Cardiac atrium fibroblast (primary cell): ENCODE data around the gene MLLT11. TPM values are rescaled to one million over a fixed set of nuclear protein-coding genes. Genes with fewer than 3 reads are reported as not detected.

ENCODE experiments used
- total RNA-seq: library from RNA; depleted of rRNA; stranded (reverse); fragments of >200 nt; gene quantifications from 2 replicates; pipeline ENCODE4 v1.2.3, GENCODE V29; 2015

The MLLT11 gene
- total RNA-seq = 1.8 and 2.1 TPM in 2 replicates

GRCh38 chr1:151060007-151060656 lies at the start of gene MLLT11:
TSS of gene MLLT11 (plus strand) at chr1:151060397. CDS start at chr1:151067225, 6,828 bp downstream.

DNA sequence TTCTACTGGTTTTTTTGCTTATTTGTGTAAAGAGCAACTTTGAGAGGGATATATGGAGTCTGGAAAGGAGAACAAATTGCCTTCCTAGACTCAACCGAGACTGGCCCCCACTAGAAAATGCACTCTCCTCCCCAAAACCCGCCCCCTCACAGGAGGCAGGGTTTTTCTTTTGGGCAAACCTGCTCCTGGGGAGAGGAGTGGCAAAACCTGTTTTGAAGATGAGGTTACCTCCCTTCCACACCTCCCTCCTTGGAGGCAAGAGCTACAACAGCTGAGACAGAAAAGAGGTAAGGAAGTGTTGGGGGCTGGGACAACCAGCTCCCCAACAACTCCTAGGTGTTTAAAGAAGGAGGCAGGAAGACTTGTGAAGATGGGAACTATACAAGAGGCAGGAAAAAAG lies 23.8 kb upstream of the MLLT11 start, which contains the start of gene BNIPL:
Gene BNIPL, plus strand, starts transcription at position 231 of the 400 bp plus-strand sequence. Its CDS starts 140 bp downstream, at position 371.

DNA sequence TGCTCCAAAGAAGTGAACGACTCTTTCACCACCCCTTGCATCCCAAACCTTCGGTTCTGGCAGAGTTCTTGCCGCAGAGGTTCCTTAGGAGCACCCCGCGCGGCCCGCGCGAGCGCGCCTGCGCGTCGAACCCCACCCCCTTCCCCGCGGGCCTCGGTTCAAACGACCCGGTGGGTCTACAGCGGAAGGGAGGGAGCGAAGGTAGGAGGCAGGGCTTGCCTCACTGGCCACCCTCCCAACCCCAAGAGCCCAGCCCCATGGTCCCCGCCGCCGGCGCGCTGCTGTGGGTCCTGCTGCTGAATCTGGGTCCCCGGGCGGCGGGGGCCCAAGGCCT lies 12.6 kb upstream of the MLLT11 start, which contains the start of gene C1orf56:
Gene C1orf56, plus strand, starts transcription at position 161 of the 334 bp plus-strand sequence. Its CDS starts 97 bp downstream, at position 258.

GRCh38 chr1:151059109-151060006 lies 839 bp upstream of the MLLT11 start, which contains the start of gene CDC42SE1:
TSS of gene CDC42SE1 (minus strand) at chr1:151059622. CDS start at chr1:151055730, 3,892 bp downstream.

DNA sequence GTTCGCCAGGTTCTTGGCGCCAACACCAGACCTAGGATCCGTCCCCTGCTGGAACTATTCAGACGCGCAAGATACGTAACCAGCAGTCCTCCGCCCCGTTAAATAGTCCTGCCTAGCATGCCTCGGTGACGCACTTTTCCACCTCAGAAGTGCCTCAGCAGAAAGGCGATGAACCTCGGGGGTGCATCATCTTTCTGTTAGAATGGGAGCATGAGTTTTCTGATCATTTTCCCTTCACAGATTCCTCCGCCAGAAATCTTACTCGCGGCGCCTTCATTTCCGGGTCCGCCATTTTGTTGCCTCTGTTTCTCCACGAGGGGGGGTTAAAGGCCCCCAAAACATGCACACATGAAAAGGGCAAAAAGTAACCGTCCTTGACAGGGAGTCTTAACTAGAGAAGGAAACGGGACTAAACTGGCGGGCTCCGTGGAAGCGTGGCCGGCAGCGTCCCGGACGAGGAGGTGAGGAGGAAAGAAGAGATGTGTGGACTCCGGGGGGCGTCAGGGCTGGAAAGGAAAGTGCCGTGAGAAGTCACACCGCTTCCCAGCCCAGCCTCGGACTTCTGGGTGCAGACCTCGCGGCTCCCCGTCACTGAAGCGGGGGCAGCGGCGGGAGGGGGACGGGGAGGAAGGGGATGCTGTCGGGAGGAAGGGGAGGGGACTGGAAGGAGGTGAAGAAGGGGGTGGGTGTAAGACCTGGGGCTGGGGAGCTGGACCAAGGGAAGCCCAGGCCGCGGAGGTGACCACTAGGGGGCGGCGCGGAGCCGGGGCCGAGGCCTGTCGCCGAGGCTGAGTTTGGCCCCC lies 10.5 kb downstream of the MLLT11 start, which contains the start of gene GABPB2:
Gene GABPB2, plus strand, starts transcription at position 288 of the 803 bp plus-strand sequence. CDS start 17,429 bp downstream, outside the sequence.

Other genes with a start within 250 kb of the MLLT11 start
- 27.6 and 36.8 TPM in 2 replicates for gene ARNT, start 183.8 kb upstream of the MLLT11 start, total RNA-seq
- not detected in 2 replicates for gene CTXND2, start 173.3 kb upstream of the MLLT11 start, total RNA-seq
- 17.7 and 26.5 TPM in 2 replicates for gene SETDB1, start 134.0 kb upstream of the MLLT11 start, total RNA-seq
- gene CERS2, start 85.6 kb upstream of the MLLT11 start, total RNA-seq = 121 and 138 TPM in 2 replicates
- not detected in 2 replicates for gene ANXA9, start 78.1 kb upstream of the MLLT11 start, total RNA-seq
- 3.8 and 10.7 TPM in 2 replicates for gene MINDY1, start 53.5 kb upstream of the MLLT11 start, total RNA-seq
- 19.0 and 19.9 TPM in 2 replicates for gene PRUNE1, start 51.9 kb upstream of the MLLT11 start, total RNA-seq
- gene BNIPL, start 23.8 kb upstream of the MLLT11 start, total RNA-seq = 0.49 TPM in 1 of 2 replicates, not detected in the other
- gene C1orf56, start 12.6 kb upstream of the MLLT11 start, total RNA-seq = 0.72 and 1.8 TPM in 2 replicates
- 41.9 and 42.8 TPM in 2 replicates for gene CDC42SE1, start 775 bp upstream of the MLLT11 start, total RNA-seq
- gene GABPB2, start 10.4 kb downstream of the MLLT11 start, total RNA-seq = 11.8 and 14.1 TPM in 2 replicates
- 2.0 and 3.1 TPM in 2 replicates for gene SEMA6C, start 86.2 kb downstream of the MLLT11 start, total RNA-seq
- not detected in 2 replicates for gene TNFAIP8L2, start 96.3 kb downstream of the MLLT11 start, total RNA-seq
- gene LYSMD1, start 105.5 kb downstream of the MLLT11 start, total RNA-seq = 7.6 and 8.7 TPM in 2 replicates
- gene SCNM1, start 105.7 kb downstream of the MLLT11 start, total RNA-seq = 25.1 and 30.7 TPM in 2 replicates
- not detected in 2 replicates for gene TMOD4, start 115.6 kb downstream of the MLLT11 start, total RNA-seq
- 33.4 and 60.7 TPM in 2 replicates for gene VPS72, start 129.8 kb downstream of the MLLT11 start, total RNA-seq
- gene PIP5K1A, start 138.2 kb downstream of the MLLT11 start, total RNA-seq = 42.6 and 49.4 TPM in 2 replicates
- 120 and 130 TPM in 2 replicates for gene PSMD4, start 194.3 kb downstream of the MLLT11 start, total RNA-seq
- 17.5 and 17.7 TPM in 2 replicates for gene ZNF687, start 221.9 kb downstream of the MLLT11 start, total RNA-seq